ENCODE results near the gene SLC11A1.

- TF ChIP-seq CTCF (IDR thresholded peaks at IDR 0.05; ENCODE audit: insufficient read depth, low read length) (no peak), POLR2AphosphoS5 (IDR thresholded peaks at IDR 0.05; ENCODE audit: low read depth) (no peak)
Observed at GRCh38 chr2:218438596-218438995, 56.5 kb downstream of the SLC11A1 start.
